Upper lobe of left lung (tissue), 6 donors: Measurements from ENCODE around the gene KLF18. TPM values are rescaled to one million over a fixed set of nuclear protein-coding genes. Genes with fewer than 3 reads are reported as not detected.
"Not testable (repeated sequence)": the region's sequence is repeated elsewhere in the genome, so short reads cannot be mapped to it uniquely, and the experiment has no call there.

Experiments used
- ATAC-seq, 2 donors: fragments of 200-7000 bp; cut with Tn5 transposase; one replicate each; pipeline ENCODE4 v1.9.1; 2022; ENCODE audit warnings: mild to moderate bottlenecking in 2 of 2, moderate library complexity in 2 of 2; ENCODE audit not compliant: low FRiP score in 2 of 2
- DNase-seq, 2 donors: peaks; one replicate each; pipeline ENCODE4 v3.0.0-alpha.2; 2019 to 2020
- H3K27ac ChIP-seq, 4 donors: fragments of 200-600 bp; sonication (generic); one replicate each; pipeline ENCODE4 v1.5.1; 2016 to 2019
- H3K27me3 ChIP-seq, 4 donors: fragments of 200-600 bp; sonication (generic); one replicate each; pipeline ENCODE4 v1.5.1; 2017 to 2019
- H3K36me3 ChIP-seq, 4 donors: fragments of 200-600 bp; sonication (generic); one replicate each; pipeline ENCODE4 v1.5.1; 2016 to 2019
- H3K4me1 ChIP-seq, 4 donors: fragments of 200-600 bp; sonication (generic); one replicate each; pipeline ENCODE4 v1.5.1; 2018 to 2019
- H3K4me3 ChIP-seq, 4 donors: fragments of 200-600 bp; sonication (generic); one replicate each; pipeline ENCODE4 v1.5.1; 2017 to 2019; ENCODE audit warnings: mild to moderate bottlenecking in 2 of 4, moderate library complexity in 1 of 4
- H3K9me3 ChIP-seq, 4 donors: fragments of 200-600 bp; sonication (generic); one replicate each; pipeline ENCODE4 v1.5.1; 2018 to 2019
- EP300 ChIP-seq, 4 donors: sonication (generic); formaldehyde crosslinking; IDR thresholded peaks; one replicate each; pipeline ENCODE4 v1.5.1; 2017; ENCODE audit warnings: antibody characterized with exemption in 4 of 4, control low read depth in 2 of 4
- POLR2A ChIP-seq, 4 donors: fragments of 450-650 bp; IDR thresholded peaks; one replicate each; pipeline ENCODE4 v1.5.1; 2016 to 2017; ENCODE audit warnings: antibody characterized with exemption in 4 of 4, mild to moderate bottlenecking in 2 of 4
- POLR2AphosphoS5 ChIP-seq, 2 donors: sonication (generic); formaldehyde crosslinking; IDR thresholded peaks; one replicate each; pipeline ENCODE4 v1.5.1; 2017; ENCODE audit warnings: antibody characterized with exemption in 2 of 2
- WGBS, 2 donors: methylation state at CpG; one replicate each; pipeline ENCODE4 v1.1.5; 2017 to 2018; 5-methylcytosine and 5-hydroxymethylcytosine counted together
- total RNA-seq, 6 donors: library from RNA; depleted of rRNA in 4 of 6; stranded (reverse); fragments of >200 nt in 4 of 6; gene quantifications; one replicate each; pipeline versions ENCODE4 v1.1.0 to v1.2.1, GENCODE V29; 2016 to 2021
- TF ChIP-seq, protein P1 (sequence below), 6 experiments: fragments of 450-650 bp in 4 of 6; fragments of 200-600 bp in 2 of 6; sonication (generic) in 2 of 6; IDR thresholded peaks; one replicate each; pipeline ENCODE4 v1.5.1; 2016 to 2019; ENCODE audit warnings: antibody characterized with exemption in 6 of 6
- donor health status: DM: no; HTN: no; CAD: no; lungs with moderate emphysema.
- donor health status: DM: no; HTN: yes; CAD: no; lungs with severe emphysema.

The KLF18 gene
- total RNA-seq, 6 donors from 2014 or later: not detected

GRCh38 chr1:44120398-44120949, 21.0 kb downstream of the KLF18 start:
- TF ChIP-seq EP300 (IDR thresholded peaks at IDR 0.05): no peak
- no peak for TF ChIP-seq POLR2AphosphoS5 (IDR thresholded peaks at IDR 0.05)
- no peak for TF ChIP-seq POLR2A (IDR thresholded peaks at IDR 0.05)
- TF ChIP-seq, protein P1, sequence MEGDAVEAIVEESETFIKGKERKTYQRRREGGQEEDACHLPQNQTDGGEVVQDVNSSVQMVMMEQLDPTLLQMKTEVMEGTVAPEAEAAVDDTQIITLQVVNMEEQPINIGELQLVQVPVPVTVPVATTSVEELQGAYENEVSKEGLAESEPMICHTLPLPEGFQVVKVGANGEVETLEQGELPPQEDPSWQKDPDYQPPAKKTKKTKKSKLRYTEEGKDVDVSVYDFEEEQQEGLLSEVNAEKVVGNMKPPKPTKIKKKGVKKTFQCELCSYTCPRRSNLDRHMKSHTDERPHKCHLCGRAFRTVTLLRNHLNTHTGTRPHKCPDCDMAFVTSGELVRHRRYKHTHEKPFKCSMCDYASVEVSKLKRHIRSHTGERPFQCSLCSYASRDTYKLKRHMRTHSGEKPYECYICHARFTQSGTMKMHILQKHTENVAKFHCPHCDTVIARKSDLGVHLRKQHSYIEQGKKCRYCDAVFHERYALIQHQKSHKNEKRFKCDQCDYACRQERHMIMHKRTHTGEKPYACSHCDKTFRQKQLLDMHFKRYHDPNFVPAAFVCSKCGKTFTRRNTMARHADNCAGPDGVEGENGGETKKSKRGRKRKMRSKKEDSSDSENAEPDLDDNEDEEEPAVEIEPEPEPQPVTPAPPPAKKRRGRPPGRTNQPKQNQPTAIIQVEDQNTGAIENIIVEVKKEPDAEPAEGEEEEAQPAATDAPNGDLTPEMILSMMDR (IDR thresholded peaks at IDR 0.05): no peak
- no peaks in the 10 kb centered on the region for H3K9me3 ChIP-seq
- DNase-seq: no peak
- H3K4me1 ChIP-seq: no peaks in the 10 kb centered on the region
- no peaks in the 10 kb centered on the region for H3K27me3 ChIP-seq
- no peak overlapping the region for H3K27ac ChIP-seq
- ATAC-seq: no peak
- WGBS, 2 donors: 82 to 89% methylated on average over 5 of the region's 5 CpGs
- H3K4me3 ChIP-seq: no peak overlapping the region
- no peaks in the 10 kb centered on the region for H3K36me3 ChIP-seq

DNA sequence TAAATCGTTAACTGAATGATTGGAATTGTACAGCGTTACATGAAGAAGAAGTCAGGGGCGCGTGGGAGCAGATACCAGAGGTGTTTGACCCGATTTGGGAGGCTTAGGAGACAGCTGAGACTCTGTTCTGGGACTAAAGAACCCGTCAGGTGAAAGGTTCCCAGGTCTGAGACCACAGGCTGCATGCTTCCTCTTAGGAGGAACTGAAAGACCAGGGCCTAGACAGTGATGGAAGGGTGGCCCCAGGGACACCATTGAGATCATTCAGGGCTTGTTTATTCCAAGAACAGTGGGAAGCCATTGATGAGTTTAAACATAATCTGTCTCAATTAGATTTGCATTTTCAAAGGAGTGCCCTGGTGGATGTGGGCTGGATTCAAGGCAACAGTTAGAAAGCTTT, 21.9 kb downstream of the KLF18 start:
- Histone ChIP-seq H3K4me1 (no peaks in the 10 kb centered on the region), H3K4me3 (no peak overlapping the region), H3K27ac (no peak overlapping the region), H3K36me3 (no peaks in the 10 kb centered on the region), H3K27me3 (no peaks in the 10 kb centered on the region), H3K9me3 (no peaks in the 10 kb centered on the region)
- no peak for DNase-seq
- TF ChIP-seq, protein P1 (IDR thresholded peaks at IDR 0.05): no peak
- ATAC-seq: no peak
- 81 to 85% methylated on average over 6 of the region's 6 CpGs for WGBS, 2 donors

- peak in 1 of 2 donors; percentile 43 for ATAC-seq
- Histone ChIP-seq H3K36me3 (no peaks in the 10 kb centered on the region), H3K27me3 (no peaks in the 10 kb centered on the region), H3K4me3 (no peak within 1 kb of the TSS), H3K9me3 (no peaks in the 10 kb centered on the region), H3K27ac (no peak within 1 kb of the TSS), H3K4me1 (no peaks in the 10 kb centered on the region)
- peak in 1 of 2 donors; percentile 66 for DNase-seq
- no peak for TF ChIP-seq POLR2AphosphoS5 (IDR thresholded peaks at IDR 0.05)
- TF ChIP-seq POLR2A (IDR thresholded peaks at IDR 0.05): no peak
- TF ChIP-seq, protein P1 (IDR thresholded peaks at IDR 0.05): no peak
- TF ChIP-seq EP300 (IDR thresholded peaks at IDR 0.05): no peak
- WGBS, 2 donors: 95 to 96% methylated on average over 25 of the region's 25 CpGs
Measured at GRCh38 chr1:44118682-44119081, 22.7 kb downstream of the KLF18 start, which contains the start of gene KLF17. TSS of gene KLF17 (plus strand) at chr1:44118821. CDS start at chr1:44118908, 87 bp downstream.

- H3K36me3 ChIP-seq, ATAC-seq, H3K4me3 ChIP-seq, DNase-seq, H3K27ac ChIP-seq, H3K9me3 ChIP-seq, H3K27me3 ChIP-seq, H3K4me1 ChIP-seq: not testable (repeated sequence)
- 96 to 97% methylated on average over 10 of the region's 10 CpGs for WGBS, 2 donors
Measured at GRCh38 chr1:44117272-44117671, 24.2 kb downstream of the KLF18 start.

DNA sequence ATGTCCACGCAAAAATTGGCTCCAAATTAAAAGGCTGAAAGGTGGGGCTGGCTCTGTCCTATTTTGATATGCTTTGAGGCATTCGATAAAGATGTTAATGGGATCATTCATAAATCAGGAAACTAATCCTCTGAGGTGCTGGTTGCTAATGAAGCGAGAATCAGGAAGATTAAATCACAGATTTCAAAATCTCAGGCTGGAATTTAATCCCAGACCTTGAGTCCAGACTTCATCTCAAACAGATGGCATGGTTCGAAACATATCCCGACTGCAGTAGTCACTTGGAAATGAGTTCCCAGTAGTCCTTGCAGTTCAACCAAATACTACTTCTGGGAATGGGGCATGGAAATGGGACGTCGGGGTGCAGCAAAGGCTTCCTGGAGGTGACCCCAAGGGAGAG, 27.3 kb downstream of the KLF18 start:
- ATAC-seq (no peak), DNase-seq (no peak)
- 84 to 90% methylated on average over 7 of the region's 7 CpGs for WGBS, 2 donors
- Histone ChIP-seq H3K27me3 (no peaks in the 10 kb centered on the region), H3K27ac (no peak overlapping the region), H3K36me3 (no peaks in the 10 kb centered on the region), H3K4me3 (no peak overlapping the region), H3K9me3 (no peaks in the 10 kb centered on the region), H3K4me1 (no peaks in the 10 kb centered on the region)
- TF ChIP-seq, protein P1 (IDR thresholded peaks at IDR 0.05): no peak
- TF ChIP-seq POLR2AphosphoS5 (IDR thresholded peaks at IDR 0.05): no peak
- no peak for TF ChIP-seq POLR2A (IDR thresholded peaks at IDR 0.05)
- no peak for TF ChIP-seq EP300 (IDR thresholded peaks at IDR 0.05)
